ENCODE data around the gene DACH1.
A peak's percentile ranks its signal among the peaks of the same experiment; 100 is the strongest.

The DACH1 gene

GRCh38 chr13:71695662-71696061, 171.3 kb downstream of the DACH1 start:
- no peak for DNase-seq

- no peak for DNase-seq
Observed at GRCh38 chr13:71685072-71685471, 181.9 kb downstream of the DACH1 start.

GRCh38 chr13:71681901-71682613, 184.9 kb downstream of the DACH1 start:
- no peak for DNase-seq

GRCh38 chr13:71677124-71677523, 189.9 kb downstream of the DACH1 start:
- no peak for DNase-seq

GRCh38 chr13:71672512-71672911, 194.5 kb downstream of the DACH1 start:
- DNase-seq = no peak

GRCh38 chr13:71663431-71663830, 203.6 kb downstream of the DACH1 start:
- no peak for DNase-seq

GRCh38 chr13:71661921-71662320, 205.1 kb downstream of the DACH1 start:
- no peak for DNase-seq

GRCh38 chr13:71659404-71659803, 207.6 kb downstream of the DACH1 start:
- no peak for DNase-seq

- DNase-seq = no peak
Observed at GRCh38 chr13:71645467-71645866, 221.5 kb downstream of the DACH1 start.

- no peak for DNase-seq
Observed at GRCh38 chr13:71644579-71644978, 222.4 kb downstream of the DACH1 start.

GRCh38 chr13:71643448-71643860, 223.6 kb downstream of the DACH1 start:
- DNase-seq = no peak

- no peak for DNase-seq
Observed at GRCh38 chr13:71638751-71639150, 228.3 kb downstream of the DACH1 start.

- DNase-seq = no peak
Observed at GRCh38 chr13:71634602-71635443, 232.2 kb downstream of the DACH1 start.

- no peak for DNase-seq
Observed at GRCh38 chr13:71634182-71634581, 232.8 kb downstream of the DACH1 start.

- no peak for DNase-seq
Observed at GRCh38 chr13:71632721-71633120, 234.3 kb downstream of the DACH1 start.

GRCh38 chr13:71632206-71632605, 234.8 kb downstream of the DACH1 start:
- DNase-seq = no peak

GRCh38 chr13:71629167-71629566, 237.8 kb downstream of the DACH1 start:
- no peak for DNase-seq

GRCh38 chr13:71626421-71627117, 240.4 kb downstream of the DACH1 start:
- DNase-seq = no peak

GRCh38 chr13:71625694-71626093, 241.3 kb downstream of the DACH1 start:
- DNase-seq = peak; percentile 17

- no peak for DNase-seq
Observed at GRCh38 chr13:71624653-71625600, 242.1 kb downstream of the DACH1 start.

- peak; percentile 42 for DNase-seq
Observed at GRCh38 chr13:71621174-71622124, 245.6 kb downstream of the DACH1 start.
